MM.1S (cell line): ENCODE results near the gene ACTR5.

ENCODE experiments used
- EZH2 ChIP-seq: fragments of 300-600 bp; sonication (generic); optimal IDR thresholded peaks from 2 replicates; pipeline ENCODE3; 2017; ENCODE audit warnings: low read depth, mild to moderate bottlenecking, antibody characterized with exemption, low read length, mixed read lengths
- TF ChIP-seq, protein P1 (sequence below): fragments of 300-600 bp; sonication (generic); IDR thresholded peaks from 2 replicates; pipeline ENCODE4 v1.5.1; 2016; ENCODE audit warnings: antibody characterized with exemption, low read length, mixed read lengths

DNA sequence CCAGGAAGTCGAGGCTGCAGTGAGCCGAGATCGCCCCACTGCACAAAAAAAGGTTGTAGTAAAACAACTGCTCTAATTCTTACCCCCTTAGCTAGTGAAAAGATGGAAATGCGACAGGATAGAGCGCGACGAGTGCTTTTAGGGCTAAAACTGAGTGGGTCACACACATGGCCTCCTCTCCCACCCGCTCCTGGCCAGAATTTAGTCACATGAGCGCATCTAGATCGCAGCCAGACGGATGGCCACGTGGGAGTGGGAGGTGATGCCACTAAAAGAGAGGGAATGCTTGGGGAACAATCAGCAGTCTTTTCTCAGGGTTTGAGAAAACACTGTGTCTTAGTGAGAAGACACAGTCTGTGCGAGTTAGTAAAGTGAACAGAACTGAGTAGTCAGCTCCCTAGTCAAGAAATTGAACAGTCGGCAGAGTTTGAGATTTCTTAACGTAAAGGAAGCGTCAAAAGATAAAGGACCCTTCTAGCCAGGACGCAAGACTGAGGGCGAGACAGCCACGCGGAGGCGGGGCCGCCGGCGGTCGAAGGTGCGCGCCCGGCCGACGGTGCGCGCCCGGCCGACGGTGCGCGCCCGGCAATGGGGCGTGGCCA lies 664 bp upstream of the ACTR5 start:
- TF ChIP-seq, protein P1, sequence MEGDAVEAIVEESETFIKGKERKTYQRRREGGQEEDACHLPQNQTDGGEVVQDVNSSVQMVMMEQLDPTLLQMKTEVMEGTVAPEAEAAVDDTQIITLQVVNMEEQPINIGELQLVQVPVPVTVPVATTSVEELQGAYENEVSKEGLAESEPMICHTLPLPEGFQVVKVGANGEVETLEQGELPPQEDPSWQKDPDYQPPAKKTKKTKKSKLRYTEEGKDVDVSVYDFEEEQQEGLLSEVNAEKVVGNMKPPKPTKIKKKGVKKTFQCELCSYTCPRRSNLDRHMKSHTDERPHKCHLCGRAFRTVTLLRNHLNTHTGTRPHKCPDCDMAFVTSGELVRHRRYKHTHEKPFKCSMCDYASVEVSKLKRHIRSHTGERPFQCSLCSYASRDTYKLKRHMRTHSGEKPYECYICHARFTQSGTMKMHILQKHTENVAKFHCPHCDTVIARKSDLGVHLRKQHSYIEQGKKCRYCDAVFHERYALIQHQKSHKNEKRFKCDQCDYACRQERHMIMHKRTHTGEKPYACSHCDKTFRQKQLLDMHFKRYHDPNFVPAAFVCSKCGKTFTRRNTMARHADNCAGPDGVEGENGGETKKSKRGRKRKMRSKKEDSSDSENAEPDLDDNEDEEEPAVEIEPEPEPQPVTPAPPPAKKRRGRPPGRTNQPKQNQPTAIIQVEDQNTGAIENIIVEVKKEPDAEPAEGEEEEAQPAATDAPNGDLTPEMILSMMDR, result no peak
- no peak for TF ChIP-seq EZH2
